Right atrium auricular region (tissue), 2 donors: ENCODE measurements around the gene RUNX2. TPM values are rescaled to one million over a fixed set of nuclear protein-coding genes. Genes with fewer than 3 reads are reported as not detected.

Source experiments
- DNase-seq: peaks from one replicate; pipeline ENCODE4 v3.0.0-alpha.2; 2019; ENCODE audit warnings: low spot score
- H3K27ac ChIP-seq, 2 donors: fragments of 200-600 bp; sonication (generic); 1 replicate in 1 of 2; 2 replicates in 1 of 2; pipeline ENCODE4 v1.5.1; 2016 to 2019
- H3K27me3 ChIP-seq, 2 donors: fragments of 200-600 bp; sonication (generic); one replicate each; pipeline versions ENCODE4 v1.5.1 to v1.6.0; 2017 to 2019
- H3K36me3 ChIP-seq: fragments of 200-600 bp; sonication (generic); one replicate; pipeline ENCODE4 v1.5.1; 2016
- H3K4me1 ChIP-seq, 2 donors: fragments of 200-600 bp; sonication (generic); one replicate each; pipeline versions ENCODE4 v1.5.1 to v1.6.0; 2017 to 2019
- H3K4me3 ChIP-seq, 2 donors: fragments of 200-600 bp; sonication (generic); 1 replicate in 1 of 2; 2 replicates in 1 of 2; pipeline ENCODE4 v1.5.1; 2017 to 2019; ENCODE audit warnings: mild to moderate bottlenecking in 1 of 2, moderate library complexity in 1 of 2
- H3K9me3 ChIP-seq, 2 donors: fragments of 200-600 bp; sonication (generic); one replicate each; pipeline ENCODE4 v1.5.1; 2019
- total RNA-seq, 2 donors: library from RNA; depleted of rRNA; stranded (reverse); fragments of >200 nt; gene quantifications; one replicate each; pipeline ENCODE4 v1.1.0, GENCODE V29; 2016
- TF ChIP-seq, protein P1 (sequence below), 2 donors: fragments of 200-600 bp; sonication (generic); IDR thresholded peaks; one replicate each; pipeline ENCODE4 v1.5.1; 2019; ENCODE audit warnings: antibody characterized with exemption in 2 of 2

RUNX2 gene
- total RNA-seq, 2 donors from 2014 or later, result 0.55 to 0.85 TPM

DNA sequence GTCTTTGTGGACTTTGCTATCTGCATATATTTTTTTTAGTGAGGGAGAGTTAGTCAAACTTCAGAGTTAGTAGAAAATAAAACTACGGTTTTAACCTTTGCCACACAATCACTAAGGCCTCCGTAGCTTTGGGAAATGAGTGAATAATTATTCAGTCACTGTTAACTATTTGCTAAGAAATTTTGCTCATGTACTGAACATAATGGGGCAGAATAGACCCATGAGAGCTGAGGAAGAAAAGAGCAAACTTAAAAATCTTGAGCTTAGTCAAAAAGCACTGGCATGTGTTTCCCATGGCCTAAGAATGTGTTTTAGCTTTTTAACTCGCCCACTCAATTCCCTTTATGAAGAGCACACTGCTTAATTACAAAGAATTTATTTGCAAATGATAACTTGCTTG is 110.0 kb downstream of the RUNX2 start:
- H3K9me3 ChIP-seq, result no peaks in the 10 kb centered on the region
- TF ChIP-seq, protein P1, sequence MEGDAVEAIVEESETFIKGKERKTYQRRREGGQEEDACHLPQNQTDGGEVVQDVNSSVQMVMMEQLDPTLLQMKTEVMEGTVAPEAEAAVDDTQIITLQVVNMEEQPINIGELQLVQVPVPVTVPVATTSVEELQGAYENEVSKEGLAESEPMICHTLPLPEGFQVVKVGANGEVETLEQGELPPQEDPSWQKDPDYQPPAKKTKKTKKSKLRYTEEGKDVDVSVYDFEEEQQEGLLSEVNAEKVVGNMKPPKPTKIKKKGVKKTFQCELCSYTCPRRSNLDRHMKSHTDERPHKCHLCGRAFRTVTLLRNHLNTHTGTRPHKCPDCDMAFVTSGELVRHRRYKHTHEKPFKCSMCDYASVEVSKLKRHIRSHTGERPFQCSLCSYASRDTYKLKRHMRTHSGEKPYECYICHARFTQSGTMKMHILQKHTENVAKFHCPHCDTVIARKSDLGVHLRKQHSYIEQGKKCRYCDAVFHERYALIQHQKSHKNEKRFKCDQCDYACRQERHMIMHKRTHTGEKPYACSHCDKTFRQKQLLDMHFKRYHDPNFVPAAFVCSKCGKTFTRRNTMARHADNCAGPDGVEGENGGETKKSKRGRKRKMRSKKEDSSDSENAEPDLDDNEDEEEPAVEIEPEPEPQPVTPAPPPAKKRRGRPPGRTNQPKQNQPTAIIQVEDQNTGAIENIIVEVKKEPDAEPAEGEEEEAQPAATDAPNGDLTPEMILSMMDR (IDR thresholded peaks at IDR 0.05), result no peak
- no peaks in the 10 kb centered on the region for H3K36me3 ChIP-seq
- no peak overlapping the region for H3K4me3 ChIP-seq
- no peaks in the 10 kb centered on the region for H3K27me3 ChIP-seq
- no peak overlapping the region for H3K27ac ChIP-seq
- peaks cover 0 to 11% of the 10 kb centered on the region in 2 donors for H3K4me1 ChIP-seq
- DNase-seq, result no peak

DNA sequence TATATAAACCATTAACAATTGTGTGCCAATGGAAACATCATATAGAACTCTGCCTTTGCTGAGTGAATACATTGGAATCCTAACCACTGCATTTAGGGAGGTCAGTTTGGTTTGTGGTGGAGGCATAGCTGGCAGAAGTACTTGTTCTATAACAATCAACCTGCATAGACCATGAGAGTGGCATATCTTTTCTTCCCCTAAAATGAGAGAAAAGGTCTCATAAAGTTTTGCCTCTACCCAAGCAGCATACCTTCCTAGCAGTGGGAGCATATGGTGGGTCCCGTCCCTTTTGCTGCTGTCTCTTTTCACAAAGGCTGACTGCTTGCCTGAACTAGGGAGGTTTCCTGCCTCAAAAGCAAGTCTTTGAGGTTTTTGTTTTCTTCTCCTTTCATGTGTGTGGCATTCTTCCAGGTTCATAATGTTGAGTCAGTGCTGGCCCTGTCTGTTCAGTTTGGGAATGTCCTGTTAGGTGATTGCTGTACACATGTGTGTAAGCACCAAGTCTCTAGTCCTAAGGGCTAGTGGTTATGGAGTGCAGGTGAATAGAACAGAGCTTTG is 110.8 kb downstream of the RUNX2 start:
- no peaks in the 10 kb centered on the region for H3K36me3 ChIP-seq
- no peak overlapping the region for H3K27ac ChIP-seq
- H3K27me3 ChIP-seq, result no peaks in the 10 kb centered on the region
- H3K9me3 ChIP-seq, result no peaks in the 10 kb centered on the region
- no peak overlapping the region for H3K4me3 ChIP-seq
- H3K4me1 ChIP-seq, result peaks cover 0 to 11% of the 10 kb centered on the region in 2 donors
- DNase-seq, result no peak
- TF ChIP-seq, protein P1 (IDR thresholded peaks at IDR 0.05), result no peak

DNA sequence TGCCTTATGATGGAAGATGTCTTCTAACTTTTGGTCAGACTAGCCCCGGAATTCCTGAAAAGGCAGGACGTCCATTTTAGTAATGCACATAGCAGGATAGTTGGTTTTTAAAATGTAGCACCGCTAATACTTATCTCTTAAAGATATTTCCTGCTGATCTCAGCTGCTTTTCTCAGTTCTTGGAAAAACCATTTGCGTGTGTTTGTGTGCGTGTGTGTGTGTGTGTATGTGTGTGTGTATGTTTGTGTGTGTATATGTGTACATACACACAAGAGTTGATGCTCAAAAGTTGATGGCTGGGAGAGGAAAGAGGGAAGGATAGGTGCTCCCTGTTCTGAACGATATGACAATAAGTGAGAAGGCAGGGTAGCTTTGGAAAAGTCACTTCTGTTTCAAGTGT is 111.3 kb downstream of the RUNX2 start:
- TF ChIP-seq, protein P1 (IDR thresholded peaks at IDR 0.05), result no peak
- H3K4me3 ChIP-seq, result no peak overlapping the region
- no peaks in the 10 kb centered on the region for H3K9me3 ChIP-seq
- no peak overlapping the region for H3K27ac ChIP-seq
- no peaks in the 10 kb centered on the region for H3K27me3 ChIP-seq
- no peaks in the 10 kb centered on the region for H3K36me3 ChIP-seq
- peaks cover 0 to 11% of the 10 kb centered on the region in 2 donors for H3K4me1 ChIP-seq
- DNase-seq, result no peak

DNA sequence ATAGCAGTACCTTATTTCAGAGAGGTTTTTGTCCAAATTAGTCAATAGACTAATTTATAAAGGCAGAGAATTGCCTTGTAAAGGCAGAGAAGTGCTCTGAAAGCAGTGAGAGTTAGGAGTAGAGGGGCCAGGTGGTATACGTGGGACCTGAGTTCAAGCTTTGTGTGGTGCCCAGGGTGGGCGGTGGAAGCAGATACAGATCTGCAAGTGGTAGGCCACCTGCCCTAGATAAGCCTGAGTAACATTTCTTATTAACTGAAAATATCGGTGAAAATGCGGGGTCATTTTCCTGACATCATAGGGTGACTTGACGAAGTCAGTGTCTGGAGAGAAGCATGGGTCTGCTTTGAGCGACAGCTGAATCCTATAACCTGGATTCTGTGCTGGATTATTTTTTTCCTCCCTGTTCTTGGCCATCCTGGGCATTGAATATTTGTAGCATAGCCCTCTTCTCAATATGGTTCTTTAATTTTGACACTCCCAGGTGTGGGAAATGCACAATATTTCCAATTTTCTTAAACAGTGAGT is 111.8 kb downstream of the RUNX2 start:
- Histone ChIP-seq H3K27ac (no peak overlapping the region), H3K9me3 (no peaks in the 10 kb centered on the region), H3K4me1 (peaks cover 0 to 11% of the 10 kb centered on the region in 2 donors), H3K4me3 (no peak overlapping the region), H3K36me3 (no peaks in the 10 kb centered on the region), H3K27me3 (no peaks in the 10 kb centered on the region)
- TF ChIP-seq, protein P1 (IDR thresholded peaks at IDR 0.05), result no peak
- no peak for DNase-seq

DNA sequence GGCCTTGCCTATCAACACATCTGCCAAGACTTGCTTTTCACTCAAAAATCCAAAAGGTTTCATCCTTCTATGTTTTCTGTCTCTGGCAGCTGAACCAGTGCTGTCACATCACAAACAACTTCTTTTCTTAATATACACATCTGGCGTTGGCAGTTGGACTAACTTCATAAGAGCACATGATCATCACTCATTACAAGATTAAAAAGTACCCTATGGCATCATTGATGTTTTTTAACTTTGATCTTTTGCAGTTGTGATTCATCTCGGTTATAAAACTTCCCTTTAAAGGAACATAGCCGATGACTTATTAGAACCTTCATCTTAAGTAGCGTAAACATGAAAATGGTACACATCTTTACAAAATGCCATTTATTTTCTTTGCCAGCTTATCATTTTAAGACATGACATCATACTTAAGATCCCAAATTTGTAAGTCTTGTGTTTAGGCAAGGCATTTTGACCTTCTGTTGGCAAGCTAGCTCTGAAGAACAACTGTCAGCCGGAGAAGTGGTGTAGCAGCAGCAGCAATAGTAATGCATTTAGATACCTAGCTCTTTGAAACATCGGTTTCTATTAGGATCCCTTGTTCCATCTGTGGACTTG is 113.8 kb downstream of the RUNX2 start:
- H3K4me3 ChIP-seq, result no peak overlapping the region
- no peaks in the 10 kb centered on the region for H3K9me3 ChIP-seq
- TF ChIP-seq, protein P1 (IDR thresholded peaks at IDR 0.05), result no peak
- H3K27me3 ChIP-seq, result no peaks in the 10 kb centered on the region
- peaks cover 0 to 23% of the 10 kb centered on the region in 2 donors for H3K4me1 ChIP-seq
- no peak for DNase-seq
- H3K36me3 ChIP-seq, result no peaks in the 10 kb centered on the region
- H3K27ac ChIP-seq, result no peak overlapping the region
